Middle frontal gyrus (tissue), 1 donor: ENCODE data around the gene RPS6KB2.
"Not testable (repeated sequence)": the region's sequence is repeated elsewhere in the genome, so short reads cannot be mapped to it uniquely, and the experiment has no call there.

Source experiments
- DNase-seq: peaks from one replicate; pipeline ENCODE4 v3.0.0-alpha.2; 2015; ENCODE audit warnings: low spot score; ENCODE audit errors: extremely low spot score

RPS6KB2 gene

GRCh38 chr11:67465530-67465929 lies 37.2 kb downstream of the RPS6KB2 start:
- DNase-seq = not testable (repeated sequence)

DNA sequence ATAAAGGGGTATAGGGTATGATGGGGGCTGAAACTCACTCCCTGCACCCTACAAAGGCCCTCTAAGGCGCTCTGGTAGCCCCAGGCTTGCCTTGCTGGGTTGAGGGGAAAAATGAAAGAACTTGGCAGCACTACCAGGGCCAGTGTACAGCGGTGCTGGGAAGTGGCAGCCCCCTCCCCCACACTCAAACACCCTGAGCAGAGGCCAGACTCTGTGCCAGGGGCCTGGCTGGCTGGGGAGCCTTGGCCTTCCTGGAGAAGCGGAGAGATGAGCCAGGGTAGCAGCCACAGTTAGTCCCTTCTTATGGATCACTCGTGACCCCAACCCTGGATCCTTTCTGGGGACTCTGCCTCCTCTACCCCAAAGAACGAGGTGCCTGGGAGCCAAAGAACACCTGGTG lies 38.1 kb downstream of the RPS6KB2 start:
- no peak for DNase-seq

- no peak for DNase-seq
Measured at GRCh38 chr11:67466962-67467771, 38.9 kb downstream of the RPS6KB2 start.

GRCh38 chr11:67468056-67468455 lies 39.8 kb downstream of the RPS6KB2 start:
- DNase-seq = peak; percentile 7

DNA sequence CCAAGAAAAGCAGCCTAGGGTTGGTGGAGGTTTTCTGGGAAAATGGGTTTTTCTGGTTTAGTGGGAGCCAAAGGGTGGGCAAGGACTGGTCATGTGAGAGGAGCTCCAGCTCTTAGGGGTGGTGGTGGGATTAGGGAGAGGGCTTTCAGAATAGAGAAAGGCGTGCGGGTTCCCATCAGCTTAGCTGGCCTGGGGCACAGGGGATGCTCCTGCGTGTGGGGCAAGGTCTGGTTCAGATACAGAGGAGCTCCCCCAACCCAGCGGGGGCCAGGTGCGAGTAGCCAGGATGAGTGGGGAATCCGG lies 40.1 kb downstream of the RPS6KB2 start:
- DNase-seq = no peak

GRCh38 chr11:67468759-67469507 lies 40.6 kb downstream of the RPS6KB2 start, which contains the start of gene TMEM134:
TMEM134 (minus strand) TSS chr11:67469251; CDS start chr11:67469192, 59 bp downstream.
- DNase-seq = peak; percentile 90

DNA sequence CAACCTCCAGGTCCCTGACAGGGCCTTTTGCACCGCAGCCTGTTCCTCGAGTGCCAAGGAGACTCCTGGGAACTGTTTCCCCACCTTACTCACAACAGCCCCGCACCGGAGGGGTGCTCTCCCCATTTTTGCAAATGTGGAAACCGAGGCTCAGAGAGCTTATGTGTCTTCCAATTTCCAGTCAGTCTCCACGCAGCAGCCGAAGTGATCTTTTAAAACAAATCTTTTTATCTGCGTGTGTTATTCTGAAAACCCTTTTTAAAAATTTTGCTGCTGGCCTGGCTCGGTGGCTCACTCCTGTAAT lies 41.2 kb downstream of the RPS6KB2 start:
- no peak for DNase-seq

DNA sequence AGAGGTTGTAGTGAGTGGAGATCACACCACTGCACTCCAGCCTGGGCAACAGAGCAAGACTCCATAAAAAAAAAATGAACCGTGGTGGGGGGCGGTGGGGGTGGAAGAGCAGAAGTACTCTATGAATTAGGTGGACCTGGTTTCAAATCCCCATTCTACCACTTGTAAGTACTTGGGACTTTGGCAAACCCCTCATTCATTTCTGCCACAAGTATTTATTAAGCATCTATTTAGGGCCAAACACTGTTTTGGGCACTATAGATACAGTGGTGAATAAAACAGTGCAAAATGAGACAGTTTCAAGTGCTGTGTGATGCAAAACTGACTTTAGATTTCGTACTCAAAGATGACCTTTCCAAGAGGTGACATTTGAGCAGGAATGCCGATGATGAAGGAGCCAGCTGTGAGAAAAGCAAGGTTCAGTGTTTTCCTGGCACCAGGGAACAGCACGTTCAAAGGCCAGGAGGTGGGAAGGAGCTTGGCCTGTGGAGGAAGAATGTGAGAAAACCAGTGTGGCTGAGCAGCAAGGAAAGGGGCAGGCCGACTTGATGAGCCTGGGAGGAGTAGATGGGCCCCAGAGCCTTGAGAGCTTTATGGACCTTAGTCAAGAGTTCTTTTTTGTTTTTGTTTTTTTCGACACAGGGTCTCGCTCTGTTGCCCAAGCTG lies 42.2 kb downstream of the RPS6KB2 start:
- DNase-seq = no peak

- no peak for DNase-seq
Measured at GRCh38 chr11:67472882-67473281, 44.6 kb downstream of the RPS6KB2 start.

DNA sequence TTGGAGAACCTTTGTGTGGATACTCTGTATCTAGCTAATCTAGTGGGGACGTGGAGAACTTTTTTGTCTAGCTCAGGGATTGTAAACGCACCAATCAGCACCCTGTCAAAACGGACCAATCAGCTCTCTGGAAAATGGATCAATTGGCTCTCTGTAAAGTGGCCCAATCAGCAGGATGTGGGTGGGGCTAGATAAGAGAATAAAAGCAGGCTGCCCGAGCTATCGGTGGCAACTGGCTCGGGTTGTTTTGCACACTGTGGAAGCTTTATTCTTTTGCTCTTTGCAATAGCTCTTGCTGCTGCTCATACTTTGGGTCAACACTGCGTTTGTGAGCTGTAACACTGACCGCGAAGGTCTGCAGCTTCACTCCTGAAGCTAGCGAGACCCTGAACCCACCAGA lies 48.4 kb downstream of the RPS6KB2 start:
- DNase-seq = not testable (repeated sequence)

DNA sequence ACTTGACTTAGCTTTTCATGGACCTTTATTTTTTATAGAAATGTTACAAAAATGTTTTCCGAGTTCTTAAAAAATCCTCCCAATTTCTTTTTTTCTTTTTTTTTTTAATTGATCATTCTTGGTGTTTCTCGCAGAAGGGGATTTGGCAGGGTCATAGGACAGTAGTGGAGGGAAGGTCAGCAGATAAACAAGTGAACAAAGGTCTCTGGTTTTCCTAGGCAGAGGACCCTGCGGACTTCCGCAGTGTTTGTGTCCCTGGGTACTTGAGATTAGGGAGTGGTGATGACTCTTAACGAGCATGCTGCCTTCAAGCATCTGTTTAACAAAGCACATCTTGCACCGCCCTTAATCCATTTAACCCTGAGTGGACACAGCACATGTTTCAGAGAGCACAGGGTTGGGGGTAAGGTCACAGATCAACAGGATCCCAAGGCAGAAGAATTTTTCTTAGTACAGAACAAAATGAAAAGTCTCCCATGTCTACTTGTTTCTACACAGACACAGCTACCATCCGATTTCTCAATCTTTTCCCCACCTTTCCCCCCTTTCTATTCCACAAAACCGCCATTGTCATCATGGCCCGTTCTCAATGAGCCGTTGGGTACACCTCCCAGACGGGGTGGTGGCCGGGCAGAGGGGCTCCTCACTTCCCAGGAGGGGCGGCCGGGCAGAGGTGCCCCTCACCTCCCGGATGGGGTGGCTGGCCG lies 49.2 kb downstream of the RPS6KB2 start:
- not testable (repeated sequence) for DNase-seq

DNA sequence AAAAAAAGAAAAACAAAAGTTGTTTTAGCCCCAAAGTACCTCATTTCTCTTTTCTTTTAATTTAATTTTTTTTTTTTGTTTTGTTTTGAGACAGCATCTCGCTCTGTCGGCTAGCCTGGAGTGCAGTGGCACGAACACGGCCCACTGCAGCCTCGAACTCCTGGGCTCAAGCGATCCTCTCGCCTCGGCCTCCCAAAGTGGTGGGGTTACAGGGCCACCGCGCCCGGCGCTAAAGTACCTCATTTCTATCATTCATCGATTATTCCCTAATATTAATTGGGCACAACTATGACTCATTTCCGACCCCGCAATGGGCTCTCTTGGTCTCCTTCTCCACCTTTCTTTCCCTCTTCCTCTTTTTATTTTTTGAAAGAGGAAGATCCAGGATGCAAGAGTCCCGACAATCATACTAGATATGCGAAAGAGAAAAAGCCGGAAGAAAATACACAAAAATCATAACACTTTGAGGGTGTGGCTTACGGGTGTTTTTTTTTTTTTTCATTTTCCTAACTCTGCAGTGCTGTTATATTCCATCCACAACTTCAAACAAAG lies 54.1 kb downstream of the RPS6KB2 start:
- no peak for DNase-seq

DNA sequence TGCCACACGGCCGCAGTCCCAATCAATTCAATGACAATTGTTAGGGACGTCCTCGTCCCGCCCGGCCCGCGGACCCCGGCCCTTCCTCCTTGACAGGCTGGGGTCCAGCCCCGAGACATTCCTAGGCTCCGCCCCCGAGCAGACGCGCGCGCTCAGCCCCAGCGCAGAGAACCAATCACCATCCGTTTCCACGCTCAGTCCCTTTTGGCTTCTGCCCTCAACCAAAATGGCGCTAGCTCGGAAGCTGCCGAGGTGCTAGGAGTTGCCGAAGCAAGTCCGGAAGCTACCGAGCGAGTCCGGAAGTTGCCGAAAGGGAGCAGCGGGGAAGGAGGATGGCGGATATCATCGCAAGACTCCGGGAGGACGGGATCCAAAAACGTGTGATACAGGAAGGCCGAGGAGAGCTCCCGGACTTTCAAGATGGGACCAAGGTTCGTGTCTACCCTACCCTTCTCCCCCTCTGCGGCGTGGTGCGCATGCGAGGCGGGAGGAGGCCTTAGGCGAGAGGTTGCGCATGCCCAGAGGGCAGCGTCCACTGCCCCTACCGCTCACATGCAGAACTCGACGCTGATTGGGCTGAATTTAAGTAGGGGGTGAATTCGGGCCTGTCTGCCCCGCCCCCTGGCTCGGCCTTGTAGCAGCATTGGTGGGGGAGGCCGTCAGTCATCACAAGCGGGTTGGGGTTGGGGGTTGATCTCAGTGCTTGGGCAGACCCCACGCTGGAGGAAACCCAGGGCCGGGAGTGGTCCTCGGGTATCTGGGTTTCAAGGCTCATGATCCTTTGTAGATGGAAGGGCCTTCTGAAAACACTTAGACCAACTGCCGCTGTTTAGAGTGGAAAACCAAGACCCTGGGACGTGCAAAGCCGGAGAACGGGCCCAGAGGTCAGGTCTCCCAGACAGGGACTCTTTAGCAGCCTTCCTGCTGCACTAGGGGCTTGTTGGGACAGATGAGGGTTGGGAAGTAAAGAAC lies 54.8 kb downstream of the RPS6KB2 start, which contains the start of gene AIP:
Gene AIP (plus strand): TSS at position 200 of the 972 bp plus-strand sequence. CDS start 133 bp downstream, at position 333.
- DNase-seq = peak; percentile 97

- no peak for DNase-seq
Measured at GRCh38 chr11:67483831-67484665, 55.8 kb downstream of the RPS6KB2 start.

GRCh38 chr11:67484847-67485311 lies 56.6 kb downstream of the RPS6KB2 start:
- DNase-seq = no peak
